HG03064 (cell line): ENCODE results near the gene SH2D6.
"Not testable (repeated sequence)": the region's sequence is repeated elsewhere in the genome, so short reads cannot be mapped to it uniquely, and the experiment has no call there.

Experiments used
- ATAC-seq: cut with Tn5 transposase; IDR thresholded peaks from one replicate; pipeline ENCODE4 v1.9.1; 2021; ENCODE audit warnings: low read depth; ENCODE audit not compliant: unreplicated experiment

The SH2D6 gene

DNA sequence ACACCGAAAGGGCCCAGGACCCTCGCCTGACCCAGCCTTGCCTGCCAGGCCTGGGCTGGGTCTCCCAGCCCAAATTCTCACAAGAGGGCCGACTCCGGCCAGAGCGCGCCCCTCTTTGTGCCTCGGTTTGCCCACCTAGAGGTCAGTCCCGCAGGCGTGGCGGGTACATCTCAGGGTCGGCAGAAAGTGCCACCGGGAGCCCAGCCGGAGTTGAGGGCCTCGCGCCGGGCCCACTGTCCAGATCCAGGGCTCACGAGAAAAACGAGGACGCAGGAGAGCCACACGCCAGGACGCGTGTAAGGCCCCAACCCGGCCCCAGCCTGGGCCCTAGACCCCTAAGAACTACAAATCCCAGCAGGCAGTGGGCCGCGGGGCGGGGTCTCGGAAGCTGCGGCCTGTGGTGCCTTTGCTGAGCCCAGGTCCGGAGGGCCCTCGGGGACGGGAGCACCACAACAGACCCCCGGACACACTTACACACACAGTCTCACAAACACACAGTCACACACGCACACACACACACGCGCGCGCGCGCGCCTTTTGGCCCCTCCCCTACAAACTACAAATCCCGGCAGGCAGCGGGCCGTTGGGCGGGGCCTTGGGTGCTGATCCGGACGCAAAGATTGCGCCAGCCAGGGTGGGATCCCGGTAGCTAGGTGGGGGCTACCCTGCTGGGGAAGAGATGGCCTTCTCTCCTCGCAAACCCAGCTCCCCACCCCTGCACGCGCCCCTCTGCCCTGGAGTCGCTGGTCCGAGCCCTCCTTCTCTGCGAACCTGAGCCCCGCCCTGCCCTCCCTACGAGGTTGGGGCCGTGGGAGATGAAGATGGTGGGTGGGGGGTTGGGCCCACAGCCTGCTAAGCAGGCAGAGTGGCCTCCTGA, at the start of gene SH2D6:
Gene SH2D6, plus strand, starts transcription at position 583 of the 877 bp plus-strand sequence. CDS start 10,752 bp downstream, outside the sequence.
- ATAC-seq: peak; percentile 78

- no peak for ATAC-seq
Observed at GRCh38 chr2:85368921-85369320, 49.6 kb upstream of the SH2D6 start.

DNA sequence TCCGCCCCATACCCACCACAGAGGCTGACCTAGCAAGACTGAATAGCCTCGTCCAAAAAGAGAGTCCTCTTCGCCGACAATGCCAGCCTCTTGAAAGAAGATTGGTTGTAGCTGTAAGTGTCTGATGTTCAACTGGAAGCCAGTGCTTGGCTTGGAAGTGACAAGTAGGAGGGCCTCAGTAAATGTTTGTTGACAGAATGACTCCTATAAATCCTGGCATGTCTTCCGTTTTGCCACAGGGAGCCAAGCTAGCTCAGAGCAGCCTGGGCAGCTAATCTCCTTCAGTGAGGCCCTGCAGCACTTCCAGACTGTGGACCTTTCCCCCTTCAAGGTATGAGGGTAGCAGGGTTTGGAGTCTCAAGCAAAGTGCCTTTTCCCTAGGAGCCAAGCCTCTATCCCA, 49.0 kb upstream of the SH2D6 start:
- no peak for ATAC-seq

- ATAC-seq: no peak
Observed at GRCh38 chr2:85371045-85371444, 47.5 kb upstream of the SH2D6 start.

DNA sequence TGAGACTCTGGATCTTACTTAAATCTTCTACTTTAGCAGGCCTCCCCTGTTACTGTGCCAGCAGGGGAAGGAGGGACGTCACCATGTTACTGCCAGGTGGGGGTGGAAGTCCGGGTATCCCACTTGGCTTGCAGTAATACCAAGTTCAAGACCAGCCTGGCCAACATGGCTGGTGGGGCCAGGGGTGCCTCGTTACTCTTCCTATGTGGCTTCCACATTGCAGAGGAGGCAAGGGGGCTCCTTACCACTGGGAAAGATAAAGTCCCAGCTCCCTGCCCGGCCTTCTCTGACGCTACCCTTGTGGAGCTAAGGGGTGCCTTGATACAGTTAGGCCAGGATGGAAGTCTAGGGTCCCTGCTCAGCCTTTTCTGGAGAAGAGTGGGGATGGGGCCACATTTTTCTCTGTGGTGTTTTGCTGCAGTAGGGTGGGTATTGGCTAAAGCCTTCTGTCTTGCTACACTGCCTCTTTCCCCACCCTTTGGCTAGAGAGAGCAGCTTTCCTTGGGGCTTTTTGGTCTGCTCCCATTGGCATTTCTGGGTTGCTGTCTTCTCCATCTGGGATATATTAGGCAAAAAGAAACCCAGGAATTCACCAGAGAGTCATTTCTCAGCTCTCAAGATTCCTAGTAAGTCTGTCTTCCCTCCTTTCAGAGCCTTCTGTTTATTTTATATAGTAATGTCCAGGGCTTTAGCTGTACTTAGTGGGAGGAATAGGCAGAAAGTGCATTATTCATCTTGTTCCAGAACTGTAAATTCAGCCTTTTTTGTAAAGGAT, 42.0 kb upstream of the SH2D6 start:
- ATAC-seq: no peak

DNA sequence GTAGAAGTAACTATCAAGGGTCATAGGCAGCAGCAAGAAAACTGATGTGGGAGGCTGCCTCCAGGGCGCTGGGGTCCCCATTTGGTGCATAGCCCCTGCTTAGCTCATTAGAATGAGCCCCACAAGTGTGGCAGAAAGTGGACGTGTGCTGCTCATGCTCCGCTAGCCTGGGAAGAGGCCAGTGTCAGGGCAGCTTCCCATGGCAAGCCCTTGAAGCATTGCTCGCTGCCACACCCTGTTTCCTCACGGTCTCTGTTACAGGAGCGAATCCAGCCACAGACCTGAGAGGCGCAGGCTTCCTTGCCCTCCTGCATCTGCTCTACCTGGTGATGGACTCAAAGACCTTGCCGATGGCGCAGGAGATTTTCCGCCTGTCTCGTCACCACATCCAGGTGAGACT, 41.4 kb upstream of the SH2D6 start:
- ATAC-seq: no peak

DNA sequence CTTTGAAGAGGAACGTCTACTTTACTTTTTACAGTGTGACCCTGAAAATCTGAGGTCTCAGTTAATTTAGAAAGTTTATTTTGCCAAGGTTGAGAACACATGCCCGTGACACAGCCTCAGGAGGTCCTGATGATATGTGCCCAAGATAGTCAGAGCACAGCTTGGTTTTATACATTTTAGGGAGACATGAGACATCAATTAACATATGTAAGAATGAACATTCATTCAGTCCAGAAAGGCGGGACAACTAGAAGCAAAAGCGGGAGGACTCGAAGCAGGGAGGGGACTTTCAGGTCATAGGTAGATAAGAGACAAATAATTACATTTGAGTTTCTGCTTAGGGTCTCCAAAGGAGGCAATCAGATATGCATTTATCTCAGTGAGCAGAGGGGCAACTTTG, 40.3 kb upstream of the SH2D6 start:
- no peak for ATAC-seq

- no peak for ATAC-seq
Observed at GRCh38 chr2:85380048-85380447, 38.5 kb upstream of the SH2D6 start.

GRCh38 chr2:85383151-85383550, 35.4 kb upstream of the SH2D6 start:
- not testable (repeated sequence) for ATAC-seq

- no peak for ATAC-seq
Observed at GRCh38 chr2:85383850-85384249, 34.7 kb upstream of the SH2D6 start.

- no peak for ATAC-seq
Observed at GRCh38 chr2:85385746-85386145, 32.8 kb upstream of the SH2D6 start.

DNA sequence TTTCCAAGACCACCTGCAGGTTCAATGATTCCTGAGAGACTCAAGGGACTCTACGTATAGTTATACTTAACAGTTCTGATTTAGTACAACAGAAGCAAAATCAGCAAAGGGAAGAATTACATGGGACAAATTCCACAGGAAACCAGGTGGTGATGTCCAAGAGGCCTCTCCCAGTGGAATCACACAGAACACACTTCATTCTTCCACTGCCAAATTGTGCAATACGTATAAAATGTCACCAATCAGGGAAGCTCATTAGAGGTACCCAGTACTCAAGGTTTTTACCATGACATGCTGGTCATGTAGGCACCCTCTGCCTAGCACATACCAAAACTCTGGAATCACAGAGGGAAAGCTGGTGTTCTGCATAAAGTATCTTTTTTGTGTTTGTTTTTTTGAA, 30.8 kb upstream of the SH2D6 start:
- ATAC-seq: no peak

GRCh38 chr2:85388878-85389538, 29.5 kb upstream of the SH2D6 start:
- no peak for ATAC-seq

- no peak for ATAC-seq
Observed at GRCh38 chr2:85390941-85391669, 27.4 kb upstream of the SH2D6 start.

DNA sequence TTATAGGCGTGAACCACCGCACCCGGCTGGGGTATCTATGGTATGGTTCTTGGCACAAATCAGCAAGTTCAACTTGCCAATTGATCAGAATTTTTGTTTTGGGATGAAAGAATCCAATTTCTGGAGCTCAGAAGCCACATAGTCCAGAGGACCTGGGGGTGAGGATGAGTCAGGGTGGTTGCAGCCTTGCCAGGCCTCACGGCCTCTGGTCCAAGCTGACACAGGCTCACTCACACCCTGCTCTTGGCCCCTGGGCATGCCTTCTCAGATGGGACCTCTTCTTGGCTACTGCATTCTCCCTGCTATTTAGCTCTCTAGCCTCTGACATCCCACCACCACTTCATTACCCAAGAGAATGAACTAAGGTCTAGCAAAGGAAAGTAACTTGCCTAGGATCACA, 24.7 kb upstream of the SH2D6 start:
- ATAC-seq: no peak

- no peak for ATAC-seq
Observed at GRCh38 chr2:85394261-85394681, 24.2 kb upstream of the SH2D6 start.

GRCh38 chr2:85394976-85395375, 23.5 kb upstream of the SH2D6 start:
- no peak for ATAC-seq

DNA sequence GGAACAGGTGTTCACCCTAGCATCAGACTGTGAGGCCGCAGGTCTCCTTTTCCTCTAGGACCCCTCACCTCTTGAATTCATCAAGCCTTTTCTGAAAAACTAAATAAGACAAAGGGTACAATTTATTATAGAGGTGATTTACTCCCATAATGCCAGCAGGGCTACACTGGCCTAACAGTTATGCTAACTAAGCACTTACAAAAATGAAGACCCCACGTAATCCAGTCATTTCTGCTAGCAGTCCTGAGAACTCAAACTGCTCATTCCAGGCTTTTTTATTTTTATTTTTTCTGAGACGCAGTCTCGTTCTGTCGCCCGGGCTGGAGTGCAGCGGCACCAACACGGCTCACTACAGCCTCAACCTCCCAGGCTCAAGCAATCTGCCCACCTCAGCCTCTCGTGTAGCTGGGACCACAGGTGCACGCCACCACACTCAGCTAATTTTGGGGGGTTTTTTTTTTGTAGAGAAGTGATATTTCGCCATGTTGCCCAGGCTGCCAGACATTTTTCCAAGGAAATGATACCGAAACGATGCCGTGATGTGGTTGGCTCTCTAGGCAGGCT, 22.5 kb upstream of the SH2D6 start:
- no peak for ATAC-seq

DNA sequence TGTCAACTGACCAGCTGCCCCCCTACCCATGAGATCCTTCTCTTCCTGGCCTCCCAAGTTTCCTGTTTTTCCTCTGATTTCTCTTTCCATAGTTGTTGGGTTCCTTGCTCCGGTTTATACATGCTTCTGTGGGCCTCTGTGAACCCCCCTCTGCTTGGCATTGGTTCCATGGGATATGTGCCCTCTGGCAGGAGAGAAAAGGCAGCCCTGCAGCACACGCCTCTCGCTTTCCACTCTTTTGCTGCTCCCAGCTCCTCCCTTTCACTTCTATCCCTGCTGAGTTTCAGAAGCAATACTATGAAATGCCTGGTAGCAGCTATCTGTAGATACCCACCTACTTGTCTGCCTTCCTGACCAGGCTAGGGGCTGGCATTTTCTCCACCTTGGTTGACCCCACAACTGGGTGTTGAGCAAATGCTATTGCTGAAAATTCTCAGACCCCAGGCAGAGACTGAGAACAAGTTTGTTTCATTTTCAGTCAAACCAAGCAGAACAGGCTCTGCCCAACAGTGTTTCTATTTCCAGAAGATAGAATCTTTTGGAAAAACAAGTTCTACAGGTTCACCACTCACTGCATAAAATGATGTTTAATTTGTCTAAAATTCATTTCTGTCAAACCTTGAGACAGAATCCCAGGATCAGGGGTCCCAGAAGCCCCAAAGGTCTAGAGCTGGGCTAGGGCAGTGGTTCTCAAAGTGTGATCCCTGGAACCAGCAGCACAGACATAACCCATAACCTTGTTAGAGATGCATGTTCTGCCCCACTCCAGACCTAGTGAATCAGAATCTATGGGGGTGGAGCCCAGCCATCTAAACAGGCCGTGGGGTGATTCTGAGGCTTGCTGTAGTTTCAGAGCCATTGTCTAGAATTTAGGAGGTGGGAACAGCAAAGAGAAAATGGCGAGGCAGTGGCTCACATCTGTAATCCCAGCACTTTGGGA, 21.7 kb upstream of the SH2D6 start:
- ATAC-seq: no peak
